Transverse colon (tissue), 4 donors: ENCODE results near the gene ZBTB46. TPM values are rescaled to one million over a fixed set of nuclear protein-coding genes. Genes with fewer than 3 reads are reported as not detected.

Experiments
- DNase-seq: peaks from one replicate; pipeline ENCODE4 v3.0.0-alpha.2; 2019
- H3K27ac ChIP-seq, 4 donors: fragments of 200-600 bp; sonication (generic); 2 replicates each; pipeline ENCODE4 v1.5.1; 2016 to 2018; ENCODE audit warnings: inconsistent platforms in 4 of 4
- H3K27me3 ChIP-seq: fragments of 200-600 bp; sonication (generic); 2 replicates; pipeline ENCODE4 v1.5.1; 2017; ENCODE audit warnings: inconsistent platforms
- H3K36me3 ChIP-seq, 4 donors: fragments of 200-600 bp; sonication (generic); 2 replicates each; pipeline ENCODE4 v1.5.1; 2017 to 2019; ENCODE audit warnings: inconsistent platforms in 4 of 4
- H3K4me1 ChIP-seq, 4 donors: fragments of 200-600 bp; sonication (generic); 2 replicates each; pipeline ENCODE4 v1.5.1; 2017 to 2020; ENCODE audit warnings: inconsistent platforms in 4 of 4
- H3K4me3 ChIP-seq, 4 donors: fragments of 200-600 bp; sonication (generic); 1 replicate in 1 of 4; 2 replicates in 3 of 4; pipeline versions ENCODE4 v1.5.1 to v1.6.1; 2017 to 2019; ENCODE audit warnings: inconsistent platforms in 4 of 4
- H3K9me3 ChIP-seq, 2 donors: fragments of 200-600 bp; sonication (generic); 2 replicates each; pipeline ENCODE4 v1.5.1; 2017 to 2019; ENCODE audit warnings: inconsistent platforms in 2 of 2
- CTCF ChIP-seq, 5 experiments: fragments of 200-600 bp in 3 of 5; fragments of 450-650 bp in 2 of 5; sonication (generic) in 3 of 5; IDR thresholded peaks; 1 replicate in 2 of 5; 2 replicates in 3 of 5; pipeline ENCODE4 v1.5.1; 2016 to 2017; ENCODE audit warnings: antibody characterized with exemption in 5 of 5, inconsistent platforms in 3 of 5, mild to moderate bottlenecking in 2 of 5, moderate library complexity in 1 of 5
- EP300 ChIP-seq: sonication (generic); formaldehyde crosslinking; IDR thresholded peaks from one replicate; pipeline ENCODE4 v1.6.1; 2017; ENCODE audit warnings: antibody characterized with exemption, low read depth
- POLR2A ChIP-seq: fragments of 450-650 bp; IDR thresholded peaks from one replicate; pipeline ENCODE4 v1.6.1; 2016; ENCODE audit warnings: antibody characterized with exemption, mild to moderate bottlenecking, moderate library complexity
- POLR2AphosphoS5 ChIP-seq, 3 donors: sonication (generic); formaldehyde crosslinking; IDR thresholded peaks; one replicate each; pipeline ENCODE4 v1.6.1; 2016; ENCODE audit warnings: antibody characterized with exemption in 3 of 3
- WGBS, 2 donors: methylation state at CpG; one replicate each; pipeline ENCODE4 v1.1.5; 2018; ENCODE audit warnings: low coverage in 1 of 2; 5-methylcytosine and 5-hydroxymethylcytosine counted together
- in situ Hi-C, 4 donors: fragments of 200-750 bp; cut with MboI; loops; one replicate each; pipeline versions ENCODE4 v1.15.0 to v1.15.1; 2017; ENCODE audit warnings: low sequenced_read_pairs in 3 of 4, low pct_ligation_motif_present in 1 of 4, low pct_unique_long_range_greater_than_20kb in 1 of 4
- intact Hi-C: fragments of 100-400 bp; cut with DNase I; formaldehyde crosslinking; loops from one replicate; pipeline ENCODE4 v1.15.1; 2023; ENCODE audit warnings: low total_unique reads
- total RNA-seq, 4 donors: library from RNA; depleted of rRNA; stranded (reverse); fragments of >200 nt; gene quantifications; one replicate each; pipeline ENCODE4 v1.1.0, GENCODE V29; 2016

ZBTB46 gene
- total RNA-seq, 4 donors from 2014 or later = 2.3 to 6.0 (median 5.3) TPM

- DNase-seq = no peak
- H3K36me3 ChIP-seq = no peaks in the 10 kb centered on the region
- no peak overlapping the region for H3K4me3 ChIP-seq
- H3K4me1 ChIP-seq = peaks cover 0 to 3% (median 0%) of the 10 kb centered on the region in 4 donors
- H3K9me3 ChIP-seq = no peaks in the 10 kb centered on the region
- peaks cover 14% of the 10 kb centered on the region for H3K27me3 ChIP-seq
- WGBS, 2 donors = 76 to 86% methylated on average over 8 of the region's 8 CpGs
- no peak for TF ChIP-seq POLR2AphosphoS5 (IDR thresholded peaks at IDR 0.05)
- no peak for TF ChIP-seq CTCF (IDR thresholded peaks at IDR 0.05)
- no peak for TF ChIP-seq EP300
- TF ChIP-seq POLR2A = no peak
- in situ Hi-C loops = no loop called here
- no peak overlapping the region for H3K27ac ChIP-seq
- intact Hi-C loops = no loop called here
Measured at GRCh38 chr20:63821811-63822210, 9.3 kb downstream of the ZBTB46 start.

DNA sequence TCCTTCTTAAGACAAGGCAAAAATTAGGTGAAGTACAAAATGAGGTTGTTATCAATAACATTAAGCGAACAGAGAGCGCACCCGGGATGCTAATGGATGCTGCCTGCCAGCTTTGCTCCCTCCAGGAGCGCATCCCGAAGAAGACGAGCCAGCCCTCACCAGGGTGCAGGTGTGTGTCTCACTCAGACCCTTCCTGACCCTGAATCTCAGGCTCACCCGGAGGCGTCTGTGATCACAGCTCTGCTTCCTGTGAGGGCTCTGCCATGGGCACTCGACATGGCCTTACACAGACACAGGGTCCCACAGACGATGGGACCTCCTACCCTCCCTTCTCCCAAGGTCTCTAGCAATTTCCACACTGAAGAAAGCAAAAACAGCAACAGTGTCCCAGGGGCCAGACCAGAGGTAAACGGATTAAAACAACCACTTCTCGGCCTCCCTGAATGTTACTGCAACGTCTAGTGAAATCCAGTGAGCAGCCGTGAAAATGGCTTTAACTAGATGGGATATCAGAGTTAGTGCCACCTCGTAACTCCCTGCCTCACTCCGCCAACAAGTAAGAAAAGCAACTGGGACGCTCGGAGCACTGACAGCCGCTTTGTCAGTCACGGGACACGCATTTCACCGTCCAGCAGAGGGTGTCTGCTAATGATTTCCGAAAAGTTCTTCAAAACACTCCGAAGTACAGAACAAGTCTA lies 11.7 kb downstream of the ZBTB46 start:
- H3K27ac ChIP-seq = peak overlapping the region in 1 of 4 donors; percentile 6
- DNase-seq = peak; percentile 48
- peak overlapping the region in 2 of 4 donors; percentile 6 to 39 for H3K4me3 ChIP-seq
- no peaks in the 10 kb centered on the region for H3K36me3 ChIP-seq
- H3K27me3 ChIP-seq = no peaks in the 10 kb centered on the region
- no peaks in the 10 kb centered on the region for H3K9me3 ChIP-seq
- in situ Hi-C loops = no loop called here
- H3K4me1 ChIP-seq = peaks cover 0 to 3% (median 0%) of the 10 kb centered on the region in 4 donors
- WGBS, 2 donors = 46% methylated on average over 24 of the region's 24 CpGs; no CpG with 5 or more reads in 1 of the 2 donors
- intact Hi-C loops = no loop called here
- no peak for TF ChIP-seq EP300
- TF ChIP-seq CTCF (IDR thresholded peaks at IDR 0.05) = peak; percentile 30 to 45 (median 42)

- Histone ChIP-seq H3K27ac (no peak overlapping the region), H3K4me1 (peaks cover 0 to 3% (median 0%) of the 10 kb centered on the region in 4 donors), H3K4me3 (no peak overlapping the region), H3K27me3 (no peaks in the 10 kb centered on the region), H3K9me3 (no peaks in the 10 kb centered on the region), H3K36me3 (no peaks in the 10 kb centered on the region)
- DNase-seq = no peak
- intact Hi-C loops (no loop called here), in situ Hi-C loops (no loop called here)
- WGBS, 2 donors = 82 to 90% methylated on average over 2 to 14 of the region's 14 CpGs
- TF ChIP-seq EP300 = no peak
- TF ChIP-seq POLR2AphosphoS5 (IDR thresholded peaks at IDR 0.05) = no peak
- TF ChIP-seq CTCF (IDR thresholded peaks at IDR 0.05) = no peak
- TF ChIP-seq POLR2A = no peak
Measured at GRCh38 chr20:63815615-63816253, 15.3 kb downstream of the ZBTB46 start.

DNA sequence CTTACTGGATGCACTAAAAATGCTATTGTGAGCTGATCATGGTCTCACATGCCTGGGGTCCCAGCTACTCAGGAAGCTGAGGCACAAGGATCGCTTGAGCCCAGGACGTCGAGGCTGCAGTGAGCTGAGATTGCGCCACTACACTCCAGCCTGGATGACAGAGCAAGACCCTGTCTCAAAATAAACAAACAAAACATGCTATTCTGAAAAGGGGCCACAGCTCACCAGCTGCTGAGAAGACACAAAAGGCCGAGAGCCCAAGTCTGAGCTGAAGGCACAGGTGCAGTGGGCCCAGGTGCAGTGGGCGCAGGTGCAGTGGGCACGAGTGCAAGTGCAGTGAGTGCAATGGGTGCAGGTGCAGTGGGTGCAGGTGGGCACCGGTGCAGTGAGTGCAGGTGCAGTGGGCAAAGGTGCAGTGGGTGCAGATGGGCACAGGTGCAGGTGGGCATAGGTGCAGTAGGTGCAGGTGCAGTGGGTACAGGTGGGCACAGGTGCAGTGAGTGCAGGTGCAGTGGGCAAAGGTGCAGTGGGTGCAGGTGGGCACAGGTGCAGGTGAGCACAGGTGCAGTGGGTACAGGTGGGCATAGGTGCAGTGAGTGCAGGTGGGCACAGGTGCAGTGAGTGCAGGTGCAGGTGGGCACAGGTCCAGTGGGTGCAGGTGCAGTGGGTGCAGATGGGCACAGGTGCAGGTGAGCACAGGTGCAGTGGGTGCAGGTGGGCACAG lies 16.0 kb downstream of the ZBTB46 start:
- Histone ChIP-seq H3K27me3 (no peaks in the 10 kb centered on the region), H3K27ac (no peak overlapping the region), H3K9me3 (no peaks in the 10 kb centered on the region), H3K36me3 (no peaks in the 10 kb centered on the region), H3K4me3 (no peak overlapping the region), H3K4me1 (peaks cover 0 to 3% (median 0%) of the 10 kb centered on the region in 4 donors)
- no peak for TF ChIP-seq POLR2AphosphoS5 (IDR thresholded peaks at IDR 0.05)
- no peak for TF ChIP-seq EP300
- TF ChIP-seq POLR2A = no peak
- no peak for TF ChIP-seq CTCF (IDR thresholded peaks at IDR 0.05)
- in situ Hi-C loops = no loop called here
- no peak for DNase-seq
- WGBS, 2 donors = 82 to 100% methylated on average over 1 to 8 of the region's 8 CpGs
- intact Hi-C loops = no loop called here
